GM18507 (cell line): ENCODE data around the gene HDAC4.

ENCODE experiments used
- DNase-seq: peaks from one replicate; pipeline ENCODE4 v3.0.0; 2011; ENCODE audit warnings: low read depth; ENCODE audit not compliant: insufficient read length; ENCODE audit errors: extremely low spot score
- FAIRE-seq: peaks from 2 replicates; lab custom pipeline; 2011; peaks lifted over from hg19 to GRCh38; lab: Jason Lieb, UNC

Gene HDAC4

DNA sequence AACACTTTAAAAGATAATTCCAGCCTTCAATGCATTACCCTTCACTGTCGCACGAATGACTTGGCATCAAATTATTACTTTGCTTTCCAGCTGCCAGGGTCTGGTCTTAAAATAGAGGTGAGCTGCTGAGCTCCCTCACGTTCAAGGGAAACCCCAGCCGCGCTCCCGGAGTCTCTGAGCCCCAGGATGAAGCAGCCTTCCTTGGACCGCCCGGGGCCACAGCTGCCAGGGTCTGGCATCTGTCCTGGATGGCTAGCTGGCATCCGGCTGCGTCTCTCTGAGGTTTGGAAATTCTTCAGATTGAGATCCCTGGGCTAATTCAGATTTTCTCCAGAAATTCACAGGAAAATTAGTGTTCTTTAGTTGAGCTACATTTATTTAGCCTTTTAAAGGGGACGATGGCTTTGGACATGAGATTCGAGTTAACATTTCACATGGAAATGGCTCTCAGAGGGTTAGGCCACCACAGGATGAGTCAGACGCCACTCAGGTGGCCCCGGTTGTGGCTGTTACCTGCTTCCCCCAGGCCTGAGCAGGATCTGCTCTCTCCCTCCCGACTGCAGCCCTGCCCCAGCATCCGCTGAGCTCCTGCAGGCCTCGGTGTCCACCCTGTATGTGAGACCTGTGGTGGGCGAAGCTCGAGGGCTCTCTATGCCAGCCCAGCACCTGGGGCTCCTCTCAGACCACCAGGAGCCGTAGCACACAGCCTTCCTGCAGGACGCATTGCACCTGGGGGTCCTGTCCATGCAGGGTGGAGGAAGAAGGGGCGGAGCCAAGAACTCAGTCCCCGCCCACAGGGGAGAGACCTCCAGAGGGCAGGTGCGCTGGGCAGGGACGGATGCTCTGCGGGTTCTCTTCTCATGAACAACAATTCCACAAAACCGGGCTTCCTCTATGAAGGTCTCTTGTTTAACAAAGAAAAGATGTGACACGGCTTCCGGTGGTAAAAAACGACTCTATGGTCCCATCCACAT lies 297.4 kb downstream of the HDAC4 start:
- DNase-seq (no peak), FAIRE-seq (no peak)

DNA sequence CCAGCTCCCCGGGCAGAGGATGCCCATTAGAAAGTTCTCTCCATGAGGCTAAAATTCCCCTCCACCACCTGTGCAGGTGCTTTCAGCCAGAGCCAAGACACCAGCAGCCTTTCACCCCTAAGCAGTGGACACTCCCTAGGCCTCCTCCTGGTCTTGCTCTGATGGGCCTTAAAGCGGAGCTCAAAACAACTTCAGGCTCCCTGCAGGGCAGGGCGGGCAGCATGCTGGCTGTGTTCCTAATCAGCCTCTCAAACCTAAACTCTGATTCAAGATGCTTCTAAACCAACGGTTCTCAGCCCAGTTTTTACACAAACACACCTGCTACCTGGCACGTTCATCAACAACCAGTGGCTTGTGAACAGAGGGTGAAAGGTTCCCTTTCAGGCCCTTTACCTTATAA lies 298.6 kb downstream of the HDAC4 start:
- FAIRE-seq (no peak), DNase-seq (no peak)

GRCh38 chr2:239101807-239102206 lies 299.0 kb downstream of the HDAC4 start:
- no peak for DNase-seq
- no peak for FAIRE-seq

DNA sequence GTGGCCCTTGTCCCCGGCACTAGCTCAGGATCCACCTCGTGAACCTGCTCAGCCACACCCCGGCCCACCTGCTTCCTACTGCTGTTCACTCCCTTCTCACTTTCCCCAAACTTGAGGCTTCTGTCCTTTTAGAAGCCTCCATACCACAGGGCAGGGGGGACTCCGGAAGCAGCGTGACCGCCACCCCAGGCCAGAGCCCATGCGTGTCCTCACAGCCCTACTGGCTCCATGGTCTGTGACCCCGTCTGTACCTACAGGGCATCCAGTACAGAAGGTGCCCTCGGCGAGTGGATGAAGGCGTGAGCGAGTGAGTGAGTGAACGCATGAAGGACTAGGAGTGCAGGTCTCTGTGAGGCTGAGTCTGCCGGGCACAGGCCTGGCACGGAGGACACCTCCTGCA lies 299.7 kb downstream of the HDAC4 start:
- DNase-seq = no peak
- no peak for FAIRE-seq

DNA sequence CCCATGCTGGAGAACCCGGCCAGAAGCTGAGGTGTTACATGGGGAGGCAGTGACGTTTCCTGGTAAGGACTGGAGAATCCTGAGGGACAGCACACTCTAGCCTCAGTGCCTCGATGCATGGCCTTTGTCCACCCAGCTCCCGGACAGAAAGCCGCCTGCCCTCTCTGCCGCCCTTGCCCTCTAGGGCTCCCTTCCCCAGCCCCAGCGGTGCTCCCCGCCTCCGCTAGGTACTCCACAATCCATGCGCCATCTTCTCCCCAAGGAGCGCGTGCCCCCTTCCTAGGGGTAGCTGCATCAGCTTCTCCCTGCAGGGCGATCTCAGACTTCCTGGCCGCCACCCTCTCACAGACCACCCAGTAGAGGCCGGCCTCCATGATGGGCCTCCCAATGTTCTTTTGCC lies 301.3 kb downstream of the HDAC4 start:
- FAIRE-seq = no peak
- no peak for DNase-seq

DNA sequence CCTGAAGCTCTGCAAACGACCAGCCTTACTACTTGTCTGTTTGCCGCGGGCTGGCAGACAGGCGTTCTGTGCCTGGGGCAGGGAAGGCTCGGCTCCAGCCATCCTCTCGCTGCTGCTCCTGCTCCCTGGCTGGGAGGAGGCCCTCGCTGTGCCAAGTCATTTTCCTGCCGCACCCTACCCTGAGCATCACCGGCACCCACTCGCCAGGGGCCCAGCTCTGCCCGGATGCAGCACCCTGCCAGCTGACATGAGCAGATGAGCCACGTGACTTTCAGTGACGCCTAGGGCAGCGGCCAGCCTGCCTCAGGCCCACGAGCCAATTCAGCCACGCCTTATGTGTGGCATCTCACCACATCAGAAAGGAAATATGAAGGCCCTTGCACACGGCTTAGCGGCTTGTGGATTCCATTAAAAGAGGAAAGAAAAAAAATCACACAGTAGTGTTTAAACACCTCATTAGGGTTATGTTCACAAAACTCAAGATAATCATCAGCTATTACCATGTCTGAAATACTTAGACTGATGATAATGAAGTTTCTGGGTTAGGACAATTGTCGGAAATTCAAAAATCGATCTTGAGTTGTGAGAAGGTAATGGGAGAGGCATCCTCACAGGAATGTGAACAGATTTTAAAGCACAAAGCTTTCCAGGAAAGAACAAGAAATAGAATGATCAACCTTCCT lies 302.4 kb downstream of the HDAC4 start:
- DNase-seq = no peak
- FAIRE-seq = no peak

DNA sequence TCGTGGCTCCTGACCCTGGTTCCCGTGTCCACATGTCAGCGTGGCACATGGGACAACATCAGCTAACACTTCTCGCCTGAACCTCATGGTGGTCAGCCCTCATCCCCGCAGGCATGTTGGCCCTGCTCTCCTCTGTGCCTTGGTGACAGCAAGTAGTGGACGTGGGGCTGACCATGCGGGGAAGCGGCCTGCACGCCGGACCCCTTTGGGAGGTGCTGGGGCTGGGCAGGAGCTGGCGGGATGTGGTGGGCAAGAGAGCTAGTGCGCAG lies 303.5 kb downstream of the HDAC4 start:
- FAIRE-seq (no peak), DNase-seq (no peak)

DNA sequence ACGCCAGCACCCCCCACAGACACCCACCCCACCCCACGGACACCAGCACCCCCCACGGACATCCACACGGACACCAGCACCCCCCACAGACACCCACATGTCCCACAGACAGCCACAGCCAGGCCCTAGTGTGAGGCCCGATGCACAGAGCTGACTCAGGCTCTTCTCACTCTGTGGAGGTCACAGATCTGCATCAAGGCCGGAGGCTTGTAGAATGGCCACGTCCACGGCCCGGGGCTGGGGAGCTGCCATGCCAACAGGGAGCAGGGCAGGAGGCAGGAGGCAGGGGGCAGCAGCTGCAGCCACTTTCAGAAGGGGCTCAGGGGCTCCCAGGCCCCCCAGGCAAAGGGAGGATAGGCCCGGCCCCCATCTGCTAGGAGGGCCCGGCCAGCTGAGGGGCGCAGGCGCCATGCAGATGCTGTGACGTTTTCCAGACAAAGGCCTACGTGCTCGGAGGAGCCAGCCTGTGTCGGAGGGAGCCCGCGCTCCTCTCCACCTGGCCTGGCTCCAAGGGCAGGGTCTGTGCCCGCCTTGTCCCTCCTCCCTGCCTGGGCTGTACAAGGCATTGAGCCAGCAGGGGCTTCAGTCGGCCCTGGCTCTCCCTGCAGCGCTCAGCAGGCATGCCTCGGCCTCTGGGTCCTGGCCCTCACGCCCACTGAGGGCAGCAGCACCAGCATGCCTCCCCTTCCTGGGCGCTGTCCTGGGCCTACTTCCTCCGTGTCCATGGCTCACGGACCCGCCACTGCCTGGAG lies 304.0 kb downstream of the HDAC4 start:
- DNase-seq (no peak), FAIRE-seq (no peak)

GRCh38 chr2:239095460-239096081 lies 305.2 kb downstream of the HDAC4 start:
- no peak for FAIRE-seq
- no peak for DNase-seq

- no peak for DNase-seq
Measured at GRCh38 chr2:239094867-239095266, 306.0 kb downstream of the HDAC4 start.

DNA sequence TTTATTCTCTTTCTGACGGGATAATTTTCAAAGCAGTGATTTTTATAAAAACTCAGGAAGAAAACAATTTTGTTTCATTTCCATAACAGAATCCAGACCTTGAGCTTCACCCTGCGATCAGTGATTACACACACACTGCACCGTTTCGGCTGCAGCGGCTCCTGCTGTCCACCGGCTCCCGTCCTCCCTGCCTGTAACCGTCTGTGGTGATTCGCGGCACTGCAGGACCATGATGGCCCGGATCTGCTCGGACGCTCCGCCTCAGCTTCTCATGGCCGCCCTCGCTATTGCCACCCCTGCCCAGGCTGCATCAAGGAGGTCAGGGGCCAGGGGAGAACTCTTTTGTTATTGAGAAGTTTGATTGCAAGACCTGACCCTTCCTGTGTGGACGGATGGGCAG lies 306.9 kb downstream of the HDAC4 start:
- no peak for FAIRE-seq
- DNase-seq = no peak

More at GRCh38 chr2:239094867-239095266, 306.0 kb downstream of the HDAC4 start:
- no peak for FAIRE-seq

GRCh38 chr2:239093542-239093941 lies 307.3 kb downstream of the HDAC4 start:
- DNase-seq = no peak
- FAIRE-seq = no peak

DNA sequence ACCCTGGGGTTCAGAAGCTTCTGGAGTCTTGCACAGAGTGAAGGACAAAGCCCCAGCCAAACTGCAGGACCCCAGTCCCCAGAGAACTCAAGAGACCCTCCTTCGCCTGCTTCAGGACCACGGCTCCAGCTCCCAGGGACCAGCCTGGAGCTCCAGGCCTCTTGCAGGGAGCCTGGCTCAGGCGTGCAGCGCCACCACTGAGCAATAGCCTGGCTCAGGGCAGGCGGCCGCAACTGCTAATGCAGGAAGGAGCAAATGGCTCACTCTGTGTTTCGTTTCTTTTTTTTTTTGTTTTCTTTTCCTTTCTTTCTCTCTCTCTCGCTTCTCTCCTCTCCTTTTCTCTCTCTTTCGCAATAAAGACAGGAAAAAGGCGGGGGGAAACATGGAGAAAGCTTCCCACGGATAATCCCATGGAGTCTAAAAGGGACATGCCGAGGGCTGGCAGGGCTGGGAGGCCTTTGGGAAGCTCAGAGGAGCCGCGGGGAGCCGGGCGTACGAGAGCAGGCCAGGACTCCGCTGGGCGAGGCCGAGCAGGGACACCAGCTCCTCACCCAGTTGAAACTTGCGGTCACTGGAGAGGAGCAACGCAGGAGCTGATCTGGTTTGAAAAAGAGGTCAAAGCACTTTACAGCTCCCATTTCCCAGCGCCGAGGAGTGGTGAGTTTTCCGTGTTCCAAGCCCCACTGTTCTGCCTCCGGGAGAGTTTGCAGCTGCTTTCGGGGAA lies 308.1 kb downstream of the HDAC4 start:
- FAIRE-seq (no peak), DNase-seq (no peak)

- FAIRE-seq (no peak), DNase-seq (no peak)
Measured at GRCh38 chr2:239089884-239090283, 310.9 kb downstream of the HDAC4 start.

DNA sequence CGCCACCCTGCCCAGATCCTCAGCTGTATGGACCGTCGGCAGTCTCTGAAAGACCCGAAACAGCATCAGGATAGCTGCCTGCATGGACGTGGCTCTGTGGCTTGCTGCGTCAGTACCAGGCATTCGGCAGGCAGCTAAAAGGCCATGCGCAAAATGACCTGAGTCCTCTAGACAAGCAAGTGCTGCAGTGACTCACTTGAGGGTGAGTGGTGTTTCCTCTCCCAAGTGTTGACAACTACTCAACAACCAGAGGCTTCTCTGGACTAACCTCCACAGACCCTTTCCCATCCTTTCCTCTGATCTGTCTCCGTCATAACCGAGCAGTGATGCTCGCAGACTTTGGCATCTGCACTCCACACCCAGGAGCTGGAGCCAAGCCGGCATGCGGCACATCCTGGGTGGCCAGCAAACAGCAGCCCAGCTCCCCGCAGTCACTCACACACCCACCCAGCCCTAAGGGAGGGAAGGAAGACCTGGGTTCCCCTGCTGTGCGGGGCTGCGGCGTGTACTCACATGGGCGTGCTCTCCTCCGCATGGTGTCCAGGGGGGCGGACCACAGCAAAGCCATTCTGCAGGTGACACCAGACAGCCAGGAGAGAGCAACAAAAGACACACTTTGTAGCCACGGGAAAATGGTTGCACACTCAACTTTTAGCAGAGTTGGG lies 313.6 kb downstream of the HDAC4 start:
- DNase-seq = no peak
- FAIRE-seq = no peak

- no peak for FAIRE-seq
- DNase-seq = no peak
Measured at GRCh38 chr2:239086325-239087020, 314.3 kb downstream of the HDAC4 start.

- FAIRE-seq = no peak
- no peak for DNase-seq
Measured at GRCh38 chr2:239085201-239085992, 315.4 kb downstream of the HDAC4 start.

DNA sequence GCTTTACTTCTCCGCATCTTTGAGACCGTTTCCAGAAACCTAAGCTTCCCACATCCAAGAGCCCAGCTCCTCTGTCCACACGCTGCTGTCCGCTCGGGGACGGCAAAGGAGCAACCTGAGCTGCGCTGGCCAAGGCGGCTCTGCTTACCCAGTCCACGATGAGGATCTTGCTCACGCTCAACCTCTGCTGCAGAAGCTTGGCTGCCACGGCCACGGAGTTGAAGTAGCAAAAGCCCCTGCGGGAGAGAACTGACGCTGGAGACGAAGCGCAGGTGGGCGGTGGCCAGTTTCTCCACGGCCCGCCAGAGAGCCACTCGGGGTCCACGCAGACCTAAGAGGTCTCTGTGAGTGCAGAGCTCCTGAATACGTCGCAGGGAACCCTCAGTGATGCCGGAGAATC lies 316.8 kb downstream of the HDAC4 start:
- DNase-seq (no peak), FAIRE-seq (no peak)
